ENCODE results near the gene AFP. TPM values are rescaled to one million over a fixed set of nuclear protein-coding genes. Genes with fewer than 3 reads are reported as not detected.

AFP gene
- total RNA-seq, 1 donor from 2014 or later, result 3.3 TPM

GRCh38 chr4:73413294-73413755, 22.7 kb upstream of the AFP start:
- DNase-seq (ENCODE audit: low spot score) (no peak), ATAC-seq (no peak)

- ATAC-seq (no peak), DNase-seq (ENCODE audit: low spot score) (no peak)
Measured at GRCh38 chr4:73414936-73415271, 21.1 kb upstream of the AFP start.

GRCh38 chr4:73415807-73416238, 20.2 kb upstream of the AFP start:
- DNase-seq (ENCODE audit: low spot score) (no peak), ATAC-seq (no peak)

GRCh38 chr4:73416423-73417087, 19.5 kb upstream of the AFP start:
- DNase-seq (ENCODE audit: low spot score), result no peak
- no peak for ATAC-seq

- no peak for DNase-seq (ENCODE audit: low spot score)
- no peak for ATAC-seq
Measured at GRCh38 chr4:73417342-73417741, 18.7 kb upstream of the AFP start.

GRCh38 chr4:73417973-73418372, 18.0 kb upstream of the AFP start:
- DNase-seq (ENCODE audit: low spot score) (no peak), ATAC-seq (no peak)

GRCh38 chr4:73418677-73419076, 17.3 kb upstream of the AFP start:
- ATAC-seq, result no peak

GRCh38 chr4:73419106-73420038, 16.6 kb upstream of the AFP start:
- ATAC-seq, result peak; percentile 1

More at GRCh38 chr4:73418677-73419076, 17.3 kb upstream of the AFP start:
- DNase-seq (ENCODE audit: low spot score), result no peak

GRCh38 chr4:73420615-73421014, 15.4 kb upstream of the AFP start:
- ATAC-seq (peak; percentile 18), DNase-seq (ENCODE audit: low spot score) (no peak)

More at GRCh38 chr4:73419106-73420038, 16.6 kb upstream of the AFP start:
- DNase-seq (ENCODE audit: low spot score), result no peak

- ATAC-seq (peak; percentile 2), DNase-seq (ENCODE audit: low spot score) (no peak)
Measured at GRCh38 chr4:73421708-73422457, 14.1 kb upstream of the AFP start.

GRCh38 chr4:73422458-73422752, 13.6 kb upstream of the AFP start:
- DNase-seq (ENCODE audit: low spot score), result no peak
- no peak for ATAC-seq

- DNase-seq (ENCODE audit: low spot score), result no peak
- no peak for ATAC-seq
Measured at GRCh38 chr4:73423184-73423583, 12.8 kb upstream of the AFP start.

- no peak for ATAC-seq
Measured at GRCh38 chr4:73426666-73427065, 9.4 kb upstream of the AFP start.

GRCh38 chr4:73429118-73429517, 6.9 kb upstream of the AFP start:
- DNase-seq (ENCODE audit: low spot score), result no peak
- ATAC-seq, result no peak

More at GRCh38 chr4:73426666-73427065, 9.4 kb upstream of the AFP start:
- DNase-seq (ENCODE audit: low spot score), result no peak

- ATAC-seq, result peak; percentile 44
- no peak for DNase-seq (ENCODE audit: low spot score)
Measured at GRCh38 chr4:73429826-73430587, 6.0 kb upstream of the AFP start.

- DNase-seq (ENCODE audit: low spot score) (no peak), ATAC-seq (no peak)
Measured at GRCh38 chr4:73431813-73432168, 4.2 kb upstream of the AFP start.

GRCh38 chr4:73432169-73433000, 3.6 kb upstream of the AFP start:
- ATAC-seq (peak; percentile 57), DNase-seq (ENCODE audit: low spot score) (no peak)

- no peak for ATAC-seq
- no peak for DNase-seq (ENCODE audit: low spot score)
Measured at GRCh38 chr4:73433140-73433539, 2.9 kb upstream of the AFP start.

- DNase-seq (ENCODE audit: low spot score) (no peak), ATAC-seq (peak; percentile 58)
Measured at GRCh38 chr4:73434311-73434710, 1.7 kb upstream of the AFP start.
